Measurements from ENCODE around the gene MAPKAPK5. TPM values are rescaled to one million over a fixed set of nuclear protein-coding genes. Genes with fewer than 3 reads are reported as not detected.
"Not testable (repeated sequence)": the region's sequence is repeated elsewhere in the genome, so short reads cannot be mapped to it uniquely, and the experiment has no call there.

MAPKAPK5 gene
- total RNA-seq, 1 donor from 2014 or later = 61.2 TPM

- Mint-ChIP-seq H3K36me3 (ENCODE audit: low read depth) (no peaks in the 10 kb centered on the region), H3K9me3 (peaks cover 2% of the 10 kb centered on the region), H3K4me3 (no peak overlapping the region), H3K27ac (no peak overlapping the region), H3K4me1 (no peaks in the 10 kb centered on the region), H3K27me3 (peaks cover 20% of the 10 kb centered on the region)
- CTCF ChIA-PET = interaction anchor here (1.4 kb wide), 1 partner anchor 11 kb away, joined by 3 read pairs; no protein-coding TSS in a partner anchor
- POLR2A ChIA-PET = no interaction called here
- no peak for DNase-seq
- no peak for ATAC-seq (ENCODE audit: low read depth)
- intact Hi-C loops (cut with micrococcal nuclease) = no loop called here
- no peak for TF ChIP-seq CTCF (IDR thresholded peaks at IDR 0.05)
These were observed 18.1 kb upstream of the MAPKAPK5 start for GRCh38 chr12:111823891-111824290.

- H3K36me3 Mint-ChIP-seq (ENCODE audit: low read depth); H3K9me3 Mint-ChIP-seq; POLR2A ChIA-PET; intact Hi-C loops (cut with micrococcal nuclease); H3K4me1 Mint-ChIP-seq; DNase-seq; CTCF ChIA-PET; ATAC-seq (ENCODE audit: low read depth); H3K27ac Mint-ChIP-seq; H3K4me3 Mint-ChIP-seq: not testable (repeated sequence)
- H3K27me3 Mint-ChIP-seq = peaks cover 19% of the 10 kb centered on the region
These were observed 17.7 kb upstream of the MAPKAPK5 start for GRCh38 chr12:111824312-111824711.

GRCh38 chr12:111825509-111825908 lies 16.5 kb upstream of the MAPKAPK5 start:
- H3K36me3 Mint-ChIP-seq (ENCODE audit: low read depth) = no peaks in the 10 kb centered on the region
- CTCF ChIA-PET = no interaction called here
- H3K27me3 Mint-ChIP-seq = peaks cover 15% of the 10 kb centered on the region
- H3K27ac Mint-ChIP-seq = no peak overlapping the region
- DNase-seq = no peak
- H3K4me1 Mint-ChIP-seq = no peaks in the 10 kb centered on the region
- H3K4me3 Mint-ChIP-seq = no peak overlapping the region
- TF ChIP-seq CTCF (IDR thresholded peaks at IDR 0.05) = no peak
- POLR2A ChIA-PET = no interaction called here
- peaks cover 2% of the 10 kb centered on the region for H3K9me3 Mint-ChIP-seq
- no peak for ATAC-seq (ENCODE audit: low read depth)
- intact Hi-C loops (cut with micrococcal nuclease) = no loop called here

- Mint-ChIP-seq H3K27me3 (peaks cover 10% of the 10 kb centered on the region), H3K9me3 (peaks cover 1% of the 10 kb centered on the region), H3K4me1 (no peaks in the 10 kb centered on the region), H3K27ac (no peak overlapping the region), H3K36me3 (ENCODE audit: low read depth) (no peaks in the 10 kb centered on the region), H3K4me3 (no peak overlapping the region)
- POLR2A ChIA-PET = interaction anchor here (0.6 kb wide), 2 partner anchors 274 to 308 kb away, joined by 3 to 6 read pairs; no protein-coding TSS in a partner anchor
- TF ChIP-seq CTCF (IDR thresholded peaks at IDR 0.05) = no peak
- no peak for DNase-seq
- CTCF ChIA-PET = interaction anchor here (0.9 kb wide), 1 partner anchor 14 kb away, joined by 4 read pairs; no protein-coding TSS in a partner anchor
- intact Hi-C loops (cut with micrococcal nuclease) = no loop called here
- ATAC-seq (ENCODE audit: low read depth) = no peak
These were observed 15.7 kb upstream of the MAPKAPK5 start for GRCh38 chr12:111826316-111826715.

GRCh38 chr12:111826992-111827391 lies 15.0 kb upstream of the MAPKAPK5 start:
- CTCF ChIA-PET = interaction anchor here (0.9 kb wide), 1 partner anchor 14 kb away, joined by 4 read pairs; no protein-coding TSS in a partner anchor
- peaks cover 9% of the 10 kb centered on the region for H3K27me3 Mint-ChIP-seq

More at GRCh38 chr12:111826992-111827391, 15.0 kb upstream of the MAPKAPK5 start:
- Mint-ChIP-seq H3K4me1 (no peaks in the 10 kb centered on the region), H3K36me3 (ENCODE audit: low read depth) (no peaks in the 10 kb centered on the region), H3K4me3 (no peak overlapping the region), H3K27ac (no peak overlapping the region), H3K9me3 (no peaks in the 10 kb centered on the region)
- DNase-seq (no peak), ATAC-seq (ENCODE audit: low read depth) (no peak)
- intact Hi-C loops (cut with micrococcal nuclease) = no loop called here
- POLR2A ChIA-PET = interaction anchor here (0.6 kb wide), 2 partner anchors 63 to 273 kb away, joined by 3 to 4 read pairs; no protein-coding TSS in a partner anchor
- TF ChIP-seq CTCF (IDR thresholded peaks at IDR 0.05) = no peak
